GM12878 (cell line): ENCODE data around the gene SULT1C3. TPM values are rescaled to one million over a fixed set of nuclear protein-coding genes. Genes with fewer than 3 reads are reported as not detected.

Source experiments
- ATAC-seq: fragments of 200-7000 bp; cut with Tn5 transposase; 3 replicates; pipeline ENCODE4 v1.9.1; 2020; ENCODE audit warnings: mild to moderate bottlenecking, moderate library complexity
- BruUV-seq: library from RNA; stranded (reverse); fragments of 400-500 nt; replicated peaks from 2 replicates; lab custom pipeline; 2021; lab: Mats Ljungman, UMichigan
- CTCF ChIA-PET: fragments of 300-600 bp; sonication (Branson Sonifier 250); formaldehyde crosslinking; extraction: SDS; loops from one replicate; lab custom pipeline; 2021; ENCODE audit warnings: inconsistent platforms; lab: Yijun Ruan, JAX
- POLR2A ChIA-PET: fragments of 350-600 bp; formaldehyde crosslinking; extraction: SDS; loops from one replicate; lab custom pipeline; 2021; ENCODE audit warnings: inconsistent platforms; lab: Charles Lee
- RAD21 ChIA-PET: fragments of 300-600 bp; sonication (Branson Sonifier 250); formaldehyde crosslinking; loops from one replicate; lab custom pipeline; 2023; ENCODE audit warnings: antibody characterized with exemption; ENCODE audit not compliant: unreplicated experiment; lab: Charles Lee
- SMC1A ChIA-PET: fragments of 300-600 bp; sonication (Branson Sonifier 250); formaldehyde crosslinking; loops from one replicate; lab custom pipeline; 2023; ENCODE audit not compliant: unreplicated experiment, uncharacterized antibody; lab: Charles Lee
- DNase-seq: peaks from one replicate; pipeline ENCODE4 v3.0.0-alpha.2; 2011; ENCODE audit warnings: low read depth, low spot score
- FAIRE-seq: peaks from 3 replicates; lab custom pipeline; 2011; peaks lifted over from hg19 to GRCh38; lab: Jason Lieb, UNC
- H2AFZ ChIP-seq: 2 replicates; pipeline ENCODE4 v1.6.0; 2011; ENCODE audit warnings: low read depth, low read length, control low read depth; ENCODE audit not compliant: control insufficient read depth
- H3K27ac ChIP-seq: 2 replicates; pipeline ENCODE4 v1.5.1; 2011; ENCODE audit warnings: control low read depth; ENCODE audit not compliant: control insufficient read depth, insufficient read depth
- H3K27me3 ChIP-seq, 2 experiments: replicated peaks in 1 of 2; 2 replicates each; pipeline versions ENCODE4 v1.6.0 to v1.6.1; 2011; ENCODE audit warnings: low read length in 1 of 2; ENCODE audit not compliant: control insufficient read depth in 2 of 2, insufficient read depth in 2 of 2
- H3K36me3 ChIP-seq, 2 experiments: 2 replicates each; pipeline ENCODE4 v1.5.1; 2011; ENCODE audit warnings: low read length in 1 of 2; ENCODE audit not compliant: control insufficient read depth in 2 of 2, insufficient read depth in 2 of 2
- H3K4me1 ChIP-seq: 2 replicates; pipeline ENCODE4 v1.6.1; 2011; ENCODE audit warnings: mild to moderate bottlenecking, low read length, moderate library complexity, mixed read lengths; ENCODE audit not compliant: control insufficient read depth, insufficient read depth
- H3K4me2 ChIP-seq: 2 replicates; pipeline ENCODE4 v1.6.0; 2011; ENCODE audit warnings: control low read depth; ENCODE audit not compliant: control insufficient read depth, insufficient read depth
- H3K4me3 ChIP-seq: fragments of 200-600 bp; sonication (generic); 2 replicates; pipeline ENCODE4 v1.5.1; 2016
- H3K79me2 ChIP-seq: 2 replicates; pipeline ENCODE4 v1.6.0; 2011; ENCODE audit warnings: low read length; ENCODE audit not compliant: control insufficient read depth, insufficient read depth
- H3K9ac ChIP-seq: 2 replicates; pipeline ENCODE4 v1.8.0; 2011; ENCODE audit warnings: low read length, control low read depth, mixed read lengths; ENCODE audit not compliant: control insufficient read depth, insufficient read depth
- H3K9me3 ChIP-seq: replicated peaks from 3 replicates; pipeline ENCODE4 v1.5.1; 2011; ENCODE audit warnings: mild to moderate bottlenecking, low read length; ENCODE audit not compliant: control insufficient read depth, insufficient read depth
- H4K20me1 ChIP-seq: 2 replicates; pipeline ENCODE4 v1.6.0; 2011; ENCODE audit not compliant: control insufficient read depth, insufficient read depth
- BMI1 ChIP-seq: fragments of 450-650 bp; IDR thresholded peaks from 2 replicates; pipeline ENCODE4 v1.6.1; 2016; ENCODE audit warnings: mild to moderate bottlenecking, moderate library complexity, borderline replicate concordance
- CREM ChIP-seq: IDR thresholded peaks from 2 replicates; pipeline ENCODE4 v1.6.1; 2014; ENCODE audit warnings: antibody characterized with exemption, low read depth
- EED ChIP-seq: sonication (generic); IDR thresholded peaks from 2 replicates; pipeline ENCODE4 v1.6.1; 2016; ENCODE audit warnings: antibody characterized with exemption, low read depth
- JUND ChIP-seq: IDR thresholded peaks from 2 replicates; pipeline ENCODE4 v1.6.1; 2012; ENCODE audit warnings: low read depth, mild to moderate bottlenecking, low read length, improper control_type of control experiment, moderate library complexity
- NFYA ChIP-seq: IDR thresholded peaks from 2 replicates; pipeline ENCODE4 v1.6.1; 2011; ENCODE audit warnings: low read depth, mild to moderate bottlenecking, low read length, improper control_type of control experiment, borderline replicate concordance
- POLR2AphosphoS5 ChIP-seq: IDR thresholded peaks from 2 replicates; pipeline ENCODE4 v1.6.1; 2011; ENCODE audit warnings: mild to moderate bottlenecking, low read length, inconsistent platforms
- SRF ChIP-seq, 2 experiments: IDR thresholded peaks; 2 replicates each; pipeline ENCODE4 v1.6.1; 2011; ENCODE audit warnings: low read depth in 2 of 2, low read length in 2 of 2, mild to moderate bottlenecking in 1 of 2, moderate library complexity in 1 of 2
- ZNF207 ChIP-seq: fragments of 450-650 bp; IDR thresholded peaks from 2 replicates; pipeline ENCODE4 v1.6.1; 2014; ENCODE audit warnings: antibody characterized with exemption, mild to moderate bottlenecking, borderline replicate concordance
- ZZZ3 ChIP-seq: IDR thresholded peaks from 2 replicates; pipeline ENCODE4 v1.6.1; 2011; ENCODE audit warnings: low read depth; ENCODE audit not compliant: control insufficient read depth, insufficient read length
- whole genome bisulfite sequencing: methylation state at CpG from one replicate; pipeline ENCODE4 v1.1.6; 2016; ENCODE audit warnings: low lambda C conversion rate; ENCODE audit not compliant: insufficient replicate concordance, insufficient coverage; ENCODE audit errors: missing lambda C conversion rate; 5-methylcytosine and 5-hydroxymethylcytosine counted together
- in situ Hi-C: fragments of 300-500 bp; cut with MboI; formaldehyde crosslinking; loops from 9 replicates; pipeline ENCODE4 v1.14.3; 2018; ENCODE audit warnings: mixed read lengths
- intact Hi-C: fragments of 100-400 bp; cut with micrococcal nuclease; formaldehyde crosslinking; loops from one replicate; pipeline ENCODE4 v1.14.2; 2022; ENCODE audit not compliant: unreplicated experiment
- polyA plus RNA-seq, 11 experiments: library from polyadenylated mRNA; depleted of rRNA in 4 of 11; unstranded in 6 of 11; stranded (reverse) in 5 of 11; fragments of >200 nt; fragmentation: Nextera tagmentation in 4 of 11; fragmentation: Illumina TruSeq in 1 of 11; extraction: Ambion mirVana in 4 of 11; extraction: Trizol in 1 of 11; gene quantifications; 1 replicate in 1 of 11; 2 replicates in 10 of 11; pipeline versions ENCODE4 v1.2.1 to v1.2.3, GENCODE V29; 2011 to 2016; ENCODE audit warnings: inconsistent platforms in 2 of 11, missing spikeins in 2 of 11, low read depth in 1 of 11
- total RNA-seq, 4 experiments: library from RNA; depleted of rRNA in 3 of 4; stranded (reverse); fragments of >200 nt in 3 of 4; fragmentation: Illumina TruSeq in 1 of 4; extraction: Trizol in 1 of 4; gene quantifications; 2 replicates each; pipeline versions ENCODE4 v1.2.1 to v1.2.3, GENCODE V29; 2013 to 2021
- TF ChIP-seq, protein P1 (sequence below): IDR thresholded peaks from 2 replicates; pipeline ENCODE4 v1.6.1; 2012; ENCODE audit warnings: low read depth, low read length, improper control_type of control experiment
- TF ChIP-seq, protein P2 (sequence below): fragments of 450-650 bp; formaldehyde crosslinking; IDR thresholded peaks from 2 replicates; pipeline ENCODE4 v1.5.0; 2022; ENCODE audit warnings: mild to moderate bottlenecking, missing genetic modification characterization
- TF ChIP-seq, protein P3 (sequence below), 3 experiments: IDR thresholded peaks in 2 of 3; conservative IDR thresholded peaks in 1 of 3; 2 replicates each; pipeline ENCODE4 v1.5.1; 2011; ENCODE audit warnings: low read depth in 3 of 3, low read length in 3 of 3, mild to moderate bottlenecking in 3 of 3, control low read depth in 2 of 3, moderate library complexity in 2 of 3, inconsistent platforms in 1 of 3, mixed read lengths in 1 of 3; ENCODE audit not compliant: control insufficient read depth in 2 of 3, insufficient read depth in 1 of 3; ENCODE audit errors: extremely low read depth in 1 of 3
- TF ChIP-seq, protein P4 (sequence below): IDR thresholded peaks from 2 replicates; pipeline ENCODE4 v1.6.1; 2012; ENCODE audit warnings: low read length, inconsistent platforms
- TF ChIP-seq, protein P5 (sequence below): IDR thresholded peaks from 2 replicates; pipeline ENCODE4 v1.6.1; 2011; ENCODE audit warnings: borderline replicate concordance, low read depth, mild to moderate bottlenecking, moderate library complexity, low read length; ENCODE audit not compliant: insufficient read depth, poor library complexity, severe bottlenecking

The SULT1C3 gene
- total and polyA plus RNA-seq, 10 of the 15 experiments (the other 5 are each of a cell fraction or from before 2014, with no cell fraction given) = not detected

DNA sequence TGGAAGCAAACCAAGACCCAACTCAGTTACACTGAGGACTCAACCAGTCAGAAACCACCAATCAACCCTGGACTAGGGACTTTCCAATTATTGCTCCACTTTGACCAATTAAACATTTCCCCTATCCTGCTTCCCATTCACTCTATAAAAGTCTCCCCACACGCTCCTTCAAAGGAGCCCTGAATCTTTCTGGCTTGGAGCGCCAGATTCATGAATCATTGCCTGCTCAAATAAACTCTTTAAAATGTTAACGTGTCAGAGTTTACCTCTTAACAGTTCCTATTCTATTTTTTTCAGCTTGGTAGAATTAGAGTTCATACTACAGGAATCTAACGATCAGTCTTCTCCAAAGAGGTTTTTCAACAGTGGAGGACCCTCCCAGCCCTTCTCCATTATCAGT is 28.2 kb downstream of the SULT1C3 start:
- POLR2A ChIA-PET = no interaction called here
- SMC1A ChIA-PET = no interaction called here
- no peaks in the 10 kb centered on the region for H3K79me2 ChIP-seq
- H4K20me1 ChIP-seq = no peaks in the 10 kb centered on the region
- no peak overlapping the region for H3K27ac ChIP-seq
- RAD21 ChIA-PET = no interaction called here
- 19% methylated on average over 4 of the region's 4 CpGs for WGBS
- ATAC-seq (no peak), FAIRE-seq (no peak), DNase-seq (no peak)
- CTCF ChIA-PET = no interaction called here
- intact Hi-C loops = no loop called here
- TF ChIP-seq EED (no peak), ZZZ3 (no peak), CREM (no peak), POLR2AphosphoS5 (no peak), SRF (IDR thresholded peaks at IDR 0.05; ENCODE audit: low read depth in 2 of 2, low read length in 2 of 2) (no peak), JUND (no peak), NFYA (no peak), ZNF207 (no peak), BMI1 (no peak)
- TF ChIP-seq, protein P1, sequence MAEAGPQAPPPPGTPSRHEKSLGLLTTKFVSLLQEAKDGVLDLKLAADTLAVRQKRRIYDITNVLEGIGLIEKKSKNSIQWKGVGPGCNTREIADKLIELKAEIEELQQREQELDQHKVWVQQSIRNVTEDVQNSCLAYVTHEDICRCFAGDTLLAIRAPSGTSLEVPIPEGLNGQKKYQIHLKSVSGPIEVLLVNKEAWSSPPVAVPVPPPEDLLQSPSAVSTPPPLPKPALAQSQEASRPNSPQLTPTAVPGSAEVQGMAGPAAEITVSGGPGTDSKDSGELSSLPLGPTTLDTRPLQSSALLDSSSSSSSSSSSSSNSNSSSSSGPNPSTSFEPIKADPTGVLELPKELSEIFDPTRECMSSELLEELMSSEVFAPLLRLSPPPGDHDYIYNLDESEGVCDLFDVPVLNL = no peak
- TF ChIP-seq, protein P2, sequence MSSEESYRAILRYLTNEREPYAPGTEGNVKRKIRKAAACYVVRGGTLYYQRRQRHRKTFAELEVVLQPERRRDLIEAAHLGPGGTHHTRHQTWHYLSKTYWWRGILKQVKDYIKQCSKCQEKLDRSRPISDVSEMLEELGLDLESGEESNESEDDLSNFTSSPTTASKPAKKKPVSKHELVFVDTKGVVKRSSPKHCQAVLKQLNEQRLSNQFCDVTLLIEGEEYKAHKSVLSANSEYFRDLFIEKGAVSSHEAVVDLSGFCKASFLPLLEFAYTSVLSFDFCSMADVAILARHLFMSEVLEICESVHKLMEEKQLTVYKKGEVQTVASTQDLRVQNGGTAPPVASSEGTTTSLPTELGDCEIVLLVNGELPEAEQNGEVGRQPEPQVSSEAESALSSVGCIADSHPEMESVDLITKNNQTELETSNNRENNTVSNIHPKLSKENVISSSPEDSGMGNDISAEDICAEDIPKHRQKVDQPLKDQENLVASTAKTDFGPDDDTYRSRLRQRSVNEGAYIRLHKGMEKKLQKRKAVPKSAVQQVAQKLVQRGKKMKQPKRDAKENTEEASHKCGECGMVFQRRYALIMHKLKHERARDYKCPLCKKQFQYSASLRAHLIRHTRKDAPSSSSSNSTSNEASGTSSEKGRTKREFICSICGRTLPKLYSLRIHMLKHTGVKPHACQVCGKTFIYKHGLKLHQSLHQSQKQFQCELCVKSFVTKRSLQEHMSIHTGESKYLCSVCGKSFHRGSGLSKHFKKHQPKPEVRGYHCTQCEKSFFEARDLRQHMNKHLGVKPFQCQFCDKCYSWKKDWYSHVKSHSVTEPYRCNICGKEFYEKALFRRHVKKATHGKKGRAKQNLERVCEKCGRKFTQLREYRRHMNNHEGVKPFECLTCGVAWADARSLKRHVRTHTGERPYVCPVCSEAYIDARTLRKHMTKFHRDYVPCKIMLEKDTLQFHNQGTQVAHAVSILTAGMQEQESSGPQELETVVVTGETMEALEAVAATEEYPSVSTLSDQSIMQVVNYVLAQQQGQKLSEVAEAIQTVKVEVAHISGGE (CRISPR knock-in tag) = no peak
- TF ChIP-seq, protein P3, sequence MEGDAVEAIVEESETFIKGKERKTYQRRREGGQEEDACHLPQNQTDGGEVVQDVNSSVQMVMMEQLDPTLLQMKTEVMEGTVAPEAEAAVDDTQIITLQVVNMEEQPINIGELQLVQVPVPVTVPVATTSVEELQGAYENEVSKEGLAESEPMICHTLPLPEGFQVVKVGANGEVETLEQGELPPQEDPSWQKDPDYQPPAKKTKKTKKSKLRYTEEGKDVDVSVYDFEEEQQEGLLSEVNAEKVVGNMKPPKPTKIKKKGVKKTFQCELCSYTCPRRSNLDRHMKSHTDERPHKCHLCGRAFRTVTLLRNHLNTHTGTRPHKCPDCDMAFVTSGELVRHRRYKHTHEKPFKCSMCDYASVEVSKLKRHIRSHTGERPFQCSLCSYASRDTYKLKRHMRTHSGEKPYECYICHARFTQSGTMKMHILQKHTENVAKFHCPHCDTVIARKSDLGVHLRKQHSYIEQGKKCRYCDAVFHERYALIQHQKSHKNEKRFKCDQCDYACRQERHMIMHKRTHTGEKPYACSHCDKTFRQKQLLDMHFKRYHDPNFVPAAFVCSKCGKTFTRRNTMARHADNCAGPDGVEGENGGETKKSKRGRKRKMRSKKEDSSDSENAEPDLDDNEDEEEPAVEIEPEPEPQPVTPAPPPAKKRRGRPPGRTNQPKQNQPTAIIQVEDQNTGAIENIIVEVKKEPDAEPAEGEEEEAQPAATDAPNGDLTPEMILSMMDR (IDR thresholded peaks at IDR 0.05 in 2 of 3, conservative IDR thresholded peaks at IDR 0.05 in 1 of 3; ENCODE audit: control insufficient read depth in 2 of 3, extremely low read depth in 1 of 3, insufficient read depth in 1 of 3, low read depth in 3 of 3, low read length in 3 of 3) = no peak
- TF ChIP-seq, protein P4, sequence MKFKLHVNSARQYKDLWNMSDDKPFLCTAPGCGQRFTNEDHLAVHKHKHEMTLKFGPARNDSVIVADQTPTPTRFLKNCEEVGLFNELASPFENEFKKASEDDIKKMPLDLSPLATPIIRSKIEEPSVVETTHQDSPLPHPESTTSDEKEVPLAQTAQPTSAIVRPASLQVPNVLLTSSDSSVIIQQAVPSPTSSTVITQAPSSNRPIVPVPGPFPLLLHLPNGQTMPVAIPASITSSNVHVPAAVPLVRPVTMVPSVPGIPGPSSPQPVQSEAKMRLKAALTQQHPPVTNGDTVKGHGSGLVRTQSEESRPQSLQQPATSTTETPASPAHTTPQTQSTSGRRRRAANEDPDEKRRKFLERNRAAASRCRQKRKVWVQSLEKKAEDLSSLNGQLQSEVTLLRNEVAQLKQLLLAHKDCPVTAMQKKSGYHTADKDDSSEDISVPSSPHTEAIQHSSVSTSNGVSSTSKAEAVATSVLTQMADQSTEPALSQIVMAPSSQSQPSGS = no peak
- TF ChIP-seq, protein P5, sequence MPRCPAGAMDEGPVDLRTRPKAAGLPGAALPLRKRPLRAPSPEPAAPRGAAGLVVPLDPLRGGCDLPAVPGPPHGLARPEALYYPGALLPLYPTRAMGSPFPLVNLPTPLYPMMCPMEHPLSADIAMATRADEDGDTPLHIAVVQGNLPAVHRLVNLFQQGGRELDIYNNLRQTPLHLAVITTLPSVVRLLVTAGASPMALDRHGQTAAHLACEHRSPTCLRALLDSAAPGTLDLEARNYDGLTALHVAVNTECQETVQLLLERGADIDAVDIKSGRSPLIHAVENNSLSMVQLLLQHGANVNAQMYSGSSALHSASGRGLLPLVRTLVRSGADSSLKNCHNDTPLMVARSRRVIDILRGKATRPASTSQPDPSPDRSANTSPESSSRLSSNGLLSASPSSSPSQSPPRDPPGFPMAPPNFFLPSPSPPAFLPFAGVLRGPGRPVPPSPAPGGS = no peak
- H3K9me3 ChIP-seq = no peaks in the 10 kb centered on the region
- no peaks in the 10 kb centered on the region for H3K27me3 ChIP-seq
- no TSS peak for BruUV-seq
- no peak overlapping the region for H3K9ac ChIP-seq
- H3K4me2 ChIP-seq = no peak overlapping the region
- no peak overlapping the region for H3K4me3 ChIP-seq
- no peaks in the 10 kb centered on the region for H3K36me3 ChIP-seq
- in situ Hi-C loops = no loop called here
- H3K4me1 ChIP-seq = no peaks in the 10 kb centered on the region
- no peak overlapping the region for H2AFZ ChIP-seq
